Mesenchymal stem cell (in vitro differentiated cells and primary cell): ENCODE results near the gene TBL3.

Experiments used
- DNase-seq: peaks from one replicate; pipeline ENCODE4 v3.0.0-alpha.2; 2013
- H2AFZ ChIP-seq: one replicate; pipeline ENCODE4 v1.6.1; 2013; ENCODE audit warnings: low read depth, mild to moderate bottlenecking, control low read depth, inconsistent platforms, low read length, moderate library complexity
- H2AK5ac ChIP-seq: 2 replicates; pipeline ENCODE4 v1.6.1; 2013; ENCODE audit warnings: low read length, moderate library complexity, mild to moderate bottlenecking, inconsistent platforms; ENCODE audit not compliant: severe bottlenecking
- H2BK120ac ChIP-seq: one replicate; pipeline ENCODE4 v1.6.1; 2013; ENCODE audit warnings: low read depth, mild to moderate bottlenecking, inconsistent platforms, low read length, moderate library complexity
- H2BK12ac ChIP-seq, 2 experiments: one replicate each; pipeline ENCODE4 v1.6.1; 2013; ENCODE audit warnings: inconsistent platforms in 2 of 2, low read length in 2 of 2, mild to moderate bottlenecking in 2 of 2, moderate library complexity in 2 of 2, control low read depth in 1 of 2
- H2BK15ac ChIP-seq: one replicate; pipeline ENCODE4 v1.6.1; 2013; ENCODE audit warnings: mild to moderate bottlenecking, low read depth, inconsistent platforms; ENCODE audit not compliant: poor library complexity, severe bottlenecking
- H2BK5ac ChIP-seq: 2 replicates; pipeline ENCODE4 v1.6.1; 2013; ENCODE audit warnings: low read depth, mild to moderate bottlenecking, low read length, control low read depth, inconsistent platforms; ENCODE audit not compliant: poor library complexity, severe bottlenecking
- H3K14ac ChIP-seq, 2 experiments: one replicate each; pipeline ENCODE4 v1.6.1; 2013; ENCODE audit warnings: inconsistent platforms in 2 of 2, low read length in 2 of 2, control low read depth in 1 of 2, mild to moderate bottlenecking in 1 of 2, moderate library complexity in 1 of 2
- H3K18ac ChIP-seq, 2 experiments: one replicate each; pipeline ENCODE4 v1.6.1; 2013; ENCODE audit warnings: inconsistent platforms in 2 of 2, low read length in 2 of 2, control low read depth in 1 of 2, low read depth in 1 of 2, mild to moderate bottlenecking in 1 of 2
- H3K23ac ChIP-seq, 2 experiments: one replicate each; pipeline ENCODE4 v1.6.1; 2013; ENCODE audit warnings: inconsistent platforms in 2 of 2, low read length in 2 of 2, mild to moderate bottlenecking in 2 of 2, moderate library complexity in 2 of 2, control low read depth in 1 of 2
- H3K27ac ChIP-seq: 2 replicates; pipeline ENCODE4 v1.5.1; 2013; ENCODE audit warnings: mild to moderate bottlenecking, moderate library complexity, low read length, control low read depth, inconsistent platforms; ENCODE audit not compliant: poor library complexity, severe bottlenecking
- H3K27me3 ChIP-seq, 2 experiments: 2 replicates each; pipeline versions ENCODE4 v1.6.1 to v1.7.0; 2013; ENCODE audit warnings: low read length in 2 of 2, mild to moderate bottlenecking in 2 of 2, moderate library complexity in 2 of 2, control low read depth in 1 of 2, inconsistent platforms in 1 of 2; ENCODE audit not compliant: control insufficient read depth in 1 of 2, insufficient read depth in 1 of 2
- H3K36me3 ChIP-seq, 2 experiments: 2 replicates each; pipeline versions ENCODE4 v1.6.1 to v1.7.0; 2013; ENCODE audit warnings: low read length in 2 of 2, control low read depth in 1 of 2, inconsistent platforms in 1 of 2, low read depth in 1 of 2, mild to moderate bottlenecking in 1 of 2; ENCODE audit not compliant: insufficient read depth in 2 of 2, control insufficient read depth in 1 of 2
- H3K4ac ChIP-seq, 2 experiments: one replicate each; pipeline ENCODE4 v1.6.1; 2013; ENCODE audit warnings: inconsistent platforms in 2 of 2, low read length in 2 of 2, mild to moderate bottlenecking in 2 of 2, moderate library complexity in 2 of 2, control low read depth in 1 of 2, low read depth in 1 of 2
- H3K4me1 ChIP-seq: 2 replicates; pipeline ENCODE4 v1.6.1; 2013; ENCODE audit warnings: low read depth, low read length, control low read depth; ENCODE audit not compliant: control insufficient read depth, insufficient read depth
- H3K4me2 ChIP-seq: 2 replicates; pipeline ENCODE4 v1.6.1; 2013; ENCODE audit warnings: low read length, mild to moderate bottlenecking, inconsistent platforms; ENCODE audit not compliant: poor library complexity, severe bottlenecking
- H3K4me3 ChIP-seq, 2 experiments: 2 replicates each; pipeline versions ENCODE4 v1.5.1 to v1.7.0; 2013; ENCODE audit warnings: low read length in 2 of 2, mild to moderate bottlenecking in 2 of 2, control low read depth in 1 of 2, low read depth in 1 of 2; ENCODE audit not compliant: insufficient read depth in 1 of 2
- H3K79me1 ChIP-seq: replicated peaks from 2 replicates; pipeline ENCODE4 v1.6.1; 2013; ENCODE audit warnings: mild to moderate bottlenecking, control low read depth, low read length, inconsistent platforms; ENCODE audit not compliant: poor library complexity, severe bottlenecking
- H3K9ac ChIP-seq: 2 replicates; pipeline ENCODE4 v1.7.0; 2013; ENCODE audit warnings: mild to moderate bottlenecking, low read length, moderate library complexity
- H3K9me3 ChIP-seq: 2 replicates; pipeline ENCODE4 v1.7.0; 2013; ENCODE audit warnings: mild to moderate bottlenecking, low read length; ENCODE audit not compliant: control insufficient read depth
- H4K8ac ChIP-seq: one replicate; pipeline ENCODE4 v1.6.1; 2013; ENCODE audit warnings: inconsistent platforms, mild to moderate bottlenecking, low read length, moderate library complexity
- H4K91ac ChIP-seq: one replicate; pipeline ENCODE4 v1.6.1; 2013; ENCODE audit warnings: mild to moderate bottlenecking, low read length, inconsistent platforms
- WGBS: methylation state at CpG from one replicate; pipeline ENCODE4 v1.1.7; 2013; ENCODE audit warnings: mixed read lengths; 5-methylcytosine and 5-hydroxymethylcytosine counted together

TBL3 gene

GRCh38 chr16:2016407-2016922 is 44.6 kb downstream of the TBL3 start:
- no peak overlapping the region for H3K18ac ChIP-seq
- 50% methylated on average over 13 of the region's 13 CpGs for WGBS

GRCh38 chr16:2019518-2019920 is 47.7 kb downstream of the TBL3 start, which contains the start of gene NPW:
TSS of gene NPW (plus strand) at chr16:2019785.
- no peaks in the 10 kb centered on the region for H3K9me3 ChIP-seq
- peaks cover 21 to 33% of the 10 kb centered on the region in 2 experiments for H3K27me3 ChIP-seq
- H3K36me3 ChIP-seq = no peaks in the 10 kb centered on the region
- no peak within 1 kb of the TSS for H2BK5ac ChIP-seq
- H4K91ac ChIP-seq = no peak within 1 kb of the TSS
- peaks cover 34% of the 10 kb centered on the region for H3K4me1 ChIP-seq
- WGBS = 7% methylated on average over 32 of the region's 33 CpGs
- peak within 1 kb of the TSS in 1 of 2 experiments; percentile 20 for H3K4me3 ChIP-seq
- H3K9ac ChIP-seq = no peak within 1 kb of the TSS
- H3K27ac ChIP-seq = no peak within 1 kb of the TSS
- H2BK12ac ChIP-seq = peak within 1 kb of the TSS in 1 of 2 experiments; percentile 68
- H2BK15ac ChIP-seq = peak within 1 kb of the TSS; percentile 40
- H3K4ac ChIP-seq = peak within 1 kb of the TSS in 1 of 2 experiments; percentile 26
- H3K4me2 ChIP-seq = peak within 1 kb of the TSS; percentile 50
- no peak within 1 kb of the TSS for H2AK5ac ChIP-seq
- no peak within 1 kb of the TSS for H2AFZ ChIP-seq
- peak within 1 kb of the TSS in 1 of 2 experiments; percentile 29 for H3K18ac ChIP-seq
- peak within 1 kb of the TSS; percentile 38 for H4K8ac ChIP-seq
- H3K14ac ChIP-seq = peak within 1 kb of the TSS in 1 of 2 experiments; percentile 75
- DNase-seq = peak; percentile 13
- no peaks in the 10 kb centered on the region for H3K79me1 ChIP-seq
- H3K23ac ChIP-seq = peak within 1 kb of the TSS in 1 of 2 experiments; percentile 68
- H2BK120ac ChIP-seq = no peak within 1 kb of the TSS

More at GRCh38 chr16:2016407-2016922, 44.6 kb downstream of the TBL3 start:
- no peak overlapping the region for H3K23ac ChIP-seq
- H2BK15ac ChIP-seq = no peak overlapping the region
- H2BK12ac ChIP-seq = no peak overlapping the region
- no peak overlapping the region for H3K4ac ChIP-seq
- no peak overlapping the region for H2AFZ ChIP-seq
- no peak overlapping the region for H4K8ac ChIP-seq
- no peaks in the 10 kb centered on the region for H3K9me3 ChIP-seq
- no peak overlapping the region for H3K4me2 ChIP-seq
- no peak overlapping the region for H2BK5ac ChIP-seq
- no peak overlapping the region for H3K14ac ChIP-seq
- H3K27me3 ChIP-seq = peaks cover 21 to 30% of the 10 kb centered on the region in 2 experiments
- H3K27ac ChIP-seq = no peak overlapping the region
- DNase-seq = no peak
- H2BK120ac ChIP-seq = no peak overlapping the region
- no peak overlapping the region for H2AK5ac ChIP-seq
- H3K9ac ChIP-seq = no peak overlapping the region
- no peak overlapping the region for H3K4me3 ChIP-seq
- no peak overlapping the region for H4K91ac ChIP-seq
- no peaks in the 10 kb centered on the region for H3K79me1 ChIP-seq
- no peaks in the 10 kb centered on the region for H3K36me3 ChIP-seq
- peaks cover 17% of the 10 kb centered on the region for H3K4me1 ChIP-seq

DNA sequence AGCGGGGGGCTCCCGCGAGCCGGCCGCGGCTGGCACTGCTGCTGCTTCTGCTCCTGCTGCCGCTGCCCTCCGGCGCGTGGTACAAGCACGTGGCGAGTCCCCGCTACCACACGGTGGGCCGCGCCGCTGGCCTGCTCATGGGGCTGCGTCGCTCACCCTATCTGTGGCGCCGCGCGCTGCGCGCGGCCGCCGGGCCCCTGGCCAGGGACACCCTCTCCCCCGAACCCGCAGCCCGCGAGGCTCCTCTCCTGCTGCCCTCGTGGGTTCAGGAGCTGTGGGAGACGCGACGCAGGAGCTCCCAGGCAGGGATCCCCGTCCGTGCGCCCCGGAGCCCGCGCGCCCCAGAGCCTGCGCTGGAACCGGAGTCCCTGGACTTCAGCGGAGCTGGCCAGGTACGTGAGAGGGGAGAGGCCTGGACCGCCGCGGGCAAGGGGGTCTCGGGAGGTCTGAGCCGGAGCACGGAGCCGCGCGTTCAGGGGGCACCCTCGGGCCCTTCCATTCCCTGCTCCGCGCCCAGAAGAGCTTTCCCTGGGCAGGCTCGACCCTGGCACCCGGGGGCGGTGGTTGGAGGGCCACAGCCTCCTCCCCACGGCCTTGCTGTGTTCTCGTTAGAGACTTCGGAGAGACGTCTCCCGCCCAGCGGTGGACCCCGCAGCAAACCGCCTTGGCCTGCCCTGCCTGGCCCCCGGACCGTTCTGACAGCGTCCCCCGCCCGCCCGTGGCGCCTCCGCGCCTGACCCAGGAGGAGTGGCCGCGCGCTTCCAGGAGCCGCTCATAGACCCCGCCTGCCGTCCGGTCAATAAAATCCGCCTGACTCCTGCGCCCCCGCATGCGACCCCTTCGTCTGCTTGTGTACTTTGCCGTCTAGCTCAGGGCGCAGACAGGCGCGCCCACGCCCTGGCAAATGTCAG is 48.3 kb downstream of the TBL3 start:
- Histone ChIP-seq H2AK5ac (no peak overlapping the region), H3K18ac (peak overlapping the region in 1 of 2 experiments; percentile 29), H3K14ac (no peak overlapping the region), H2BK5ac (no peak overlapping the region), H3K9me3 (no peaks in the 10 kb centered on the region), H3K4me1 (peaks cover 34% of the 10 kb centered on the region), H3K9ac (no peak overlapping the region), H4K8ac (peak overlapping the region; percentile 38), H3K36me3 (no peaks in the 10 kb centered on the region), H3K27me3 (peaks cover 21 to 33% of the 10 kb centered on the region in 2 experiments), H2BK15ac (peak overlapping the region; percentile 40), H3K4ac (peak overlapping the region in 1 of 2 experiments; percentile 26), H3K4me3 (peak overlapping the region in 1 of 2 experiments; percentile 20), H2AFZ (no peak overlapping the region), H2BK120ac (no peak overlapping the region), H3K79me1 (no peaks in the 10 kb centered on the region), H4K91ac (no peak overlapping the region), H3K23ac (peak overlapping the region in 1 of 2 experiments; percentile 68), H3K4me2 (peak overlapping the region; percentile 50), H2BK12ac (peak overlapping the region in 1 of 2 experiments; percentile 68), H3K27ac (no peak overlapping the region)
- 5% methylated on average over 86 of the region's 96 CpGs for WGBS
- DNase-seq = peak; percentile 20

DNA sequence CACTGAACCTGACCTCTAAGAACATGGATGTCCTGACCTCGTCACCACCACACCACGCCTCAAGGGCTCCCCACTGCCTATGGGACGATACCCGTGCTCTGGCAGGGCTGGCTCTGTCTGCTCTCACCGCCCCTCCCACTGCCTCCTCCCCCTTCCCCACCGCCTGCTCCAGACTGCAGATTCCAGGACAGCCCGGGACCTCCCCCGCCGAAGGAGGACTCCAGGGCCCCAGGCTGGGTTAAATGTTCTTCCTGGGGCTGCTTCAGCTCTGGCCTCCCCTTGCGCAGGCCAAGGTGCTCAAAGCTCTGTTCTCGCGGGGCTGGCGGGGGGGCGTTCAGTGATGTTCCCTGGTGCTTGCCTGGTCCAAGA is 50.9 kb downstream of the TBL3 start:
- Histone ChIP-seq H3K14ac (peak overlapping the region in 1 of 2 experiments; percentile 69), H2BK5ac (no peak overlapping the region), H2AFZ (peak overlapping the region; percentile 76), H3K27me3 (peaks cover 21 to 36% of the 10 kb centered on the region in 2 experiments), H3K79me1 (no peaks in the 10 kb centered on the region), H2AK5ac (no peak overlapping the region), H2BK15ac (peak overlapping the region; percentile 49), H3K4me1 (peaks cover 47% of the 10 kb centered on the region), H3K27ac (peak overlapping the region; percentile 68), H3K23ac (no peak overlapping the region), H3K4ac (peak overlapping the region; percentile 63 to 80), H3K9me3 (no peaks in the 10 kb centered on the region), H3K4me2 (peak overlapping the region; percentile 77), H2BK120ac (peak overlapping the region; percentile 45), H4K8ac (peak overlapping the region; percentile 91), H3K9ac (peak overlapping the region; percentile 52), H4K91ac (peak overlapping the region; percentile 62), H3K18ac (peak overlapping the region; percentile 88 to 94), H2BK12ac (peak overlapping the region; percentile 26 to 79), H3K4me3 (peak overlapping the region; percentile 21 to 73), H3K36me3 (no peaks in the 10 kb centered on the region)
- peak; percentile 85 for DNase-seq
- WGBS = 4% methylated on average over 10 of the region's 14 CpGs
